ENCODE data around the gene HAPLN3.
"Not testable (repeated sequence)": the region's sequence is repeated elsewhere in the genome, so short reads cannot be mapped to it uniquely, and the experiment has no call there.

The HAPLN3 gene

GRCh38 chr15:88894819-88895767, at the start of gene HAPLN3:
Gene HAPLN3 (minus strand): TSS chr15:88895544. CDS start chr15:88887298, 8,246 bp downstream.
- DNase-seq = no peak

GRCh38 chr15:88940110-88940675, 44.8 kb upstream of the HAPLN3 start:
- no peak for DNase-seq

- DNase-seq = no peak
Measured at GRCh38 chr15:88939486-88939806, 44.1 kb upstream of the HAPLN3 start.

- no peak for DNase-seq
Measured at GRCh38 chr15:88938802-88939485, 43.6 kb upstream of the HAPLN3 start.

GRCh38 chr15:88934449-88934848, 39.1 kb upstream of the HAPLN3 start:
- not testable (repeated sequence) for DNase-seq

GRCh38 chr15:88932875-88933330, 37.6 kb upstream of the HAPLN3 start:
- no peak for DNase-seq

- DNase-seq = no peak
Measured at GRCh38 chr15:88932271-88932874, 37.0 kb upstream of the HAPLN3 start.

- no peak for DNase-seq
Measured at GRCh38 chr15:88930579-88930978, 35.2 kb upstream of the HAPLN3 start.

- not testable (repeated sequence) for DNase-seq
Measured at GRCh38 chr15:88929358-88930098, 34.2 kb upstream of the HAPLN3 start.

- DNase-seq = not testable (repeated sequence)
Measured at GRCh38 chr15:88928192-88928591, 32.8 kb upstream of the HAPLN3 start.

GRCh38 chr15:88925648-88926047, 30.3 kb upstream of the HAPLN3 start:
- not testable (repeated sequence) for DNase-seq

GRCh38 chr15:88920892-88921435, 25.6 kb upstream of the HAPLN3 start:
- not testable (repeated sequence) for DNase-seq

- DNase-seq = no peak
Measured at GRCh38 chr15:88920186-88920891, 25.0 kb upstream of the HAPLN3 start.

- no peak for DNase-seq
Measured at GRCh38 chr15:88918738-88919137, 23.4 kb upstream of the HAPLN3 start.

GRCh38 chr15:88917760-88918159, 22.4 kb upstream of the HAPLN3 start:
- DNase-seq = no peak

- DNase-seq = no peak
Measured at GRCh38 chr15:88915354-88915753, 20.0 kb upstream of the HAPLN3 start.

- no peak for DNase-seq
Measured at GRCh38 chr15:88913850-88914169, 18.5 kb upstream of the HAPLN3 start.

- DNase-seq = peak; percentile 16
Measured at GRCh38 chr15:88913017-88913849, 17.9 kb upstream of the HAPLN3 start, which contains the start of gene MFGE8. Gene MFGE8 (minus strand): TSS chr15:88913379. CDS start chr15:88913319, 60 bp downstream.

- no peak for DNase-seq
Measured at GRCh38 chr15:88912500-88912921, 17.2 kb upstream of the HAPLN3 start.

- no peak for DNase-seq
Measured at GRCh38 chr15:88911766-88912118, 16.4 kb upstream of the HAPLN3 start.
